HG02970 (cell line): ENCODE results near the gene CFAP251.

Source experiments
- ATAC-seq: cut with Tn5 transposase; IDR thresholded peaks from one replicate; pipeline ENCODE4 v1.9.1; 2021; ENCODE audit warnings: mild to moderate bottlenecking, moderate library complexity, moderate number of reproducible peaks; ENCODE audit not compliant: unreplicated experiment, low FRiP score

CFAP251 gene

DNA sequence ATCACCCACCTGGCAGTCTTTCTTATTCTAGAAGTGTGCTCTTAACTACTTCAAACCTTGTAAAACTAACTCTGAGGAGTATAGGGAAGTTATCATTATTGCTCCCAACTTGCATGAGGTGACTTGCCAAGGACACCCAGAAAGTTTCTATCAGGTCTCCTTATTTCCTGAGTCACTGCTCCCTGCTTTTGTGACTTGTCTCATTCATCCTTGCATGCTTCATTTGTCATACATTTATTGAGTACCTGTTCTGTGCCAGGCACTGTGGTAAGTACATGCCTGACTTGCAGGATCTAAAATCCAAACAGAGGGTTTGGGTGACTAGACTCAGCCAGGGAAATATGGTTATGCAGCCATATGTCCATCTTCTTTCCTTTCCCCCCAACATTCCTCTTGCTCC, 25.5 kb downstream of the CFAP251 start:
- no peak for ATAC-seq

- ATAC-seq, result no peak
Observed at GRCh38 chr12:121946313-121947025, 28.1 kb downstream of the CFAP251 start.

GRCh38 chr12:121947981-121948380, 29.6 kb downstream of the CFAP251 start:
- ATAC-seq, result no peak

DNA sequence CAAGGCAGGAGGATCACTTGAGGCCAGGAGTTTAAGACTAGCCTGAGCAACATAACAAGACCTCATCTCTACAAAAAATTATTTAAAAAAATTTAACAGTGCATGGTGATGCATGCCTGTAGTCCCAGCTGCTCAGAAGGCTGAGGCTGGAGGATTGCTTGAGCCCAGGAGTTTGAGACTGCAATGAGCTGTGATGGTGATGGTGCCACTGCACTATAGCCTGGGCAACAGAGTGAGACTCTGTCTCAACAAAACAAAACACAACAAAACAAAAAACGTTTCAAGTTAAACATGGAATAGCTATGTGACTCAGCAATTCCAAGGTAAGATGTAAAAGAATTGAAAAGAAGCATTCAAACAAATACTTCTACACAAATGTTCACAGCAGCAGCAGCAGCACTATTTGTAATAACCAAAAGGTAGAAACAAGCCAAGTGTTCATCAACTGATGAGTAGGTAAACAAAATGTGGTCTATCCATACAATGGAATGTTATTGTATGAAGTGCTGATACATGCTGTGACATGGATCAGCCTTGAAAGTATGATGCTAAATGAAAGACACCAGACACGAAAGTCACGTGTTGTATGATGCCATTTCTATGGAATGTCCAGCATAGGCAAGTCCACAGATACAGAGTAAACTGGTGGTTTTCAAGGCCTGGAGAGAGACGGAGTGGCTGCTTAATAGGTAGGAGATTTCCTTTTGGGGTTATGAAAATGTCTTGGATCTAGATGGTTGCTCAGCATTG, 31.4 kb downstream of the CFAP251 start:
- ATAC-seq, result no peak

DNA sequence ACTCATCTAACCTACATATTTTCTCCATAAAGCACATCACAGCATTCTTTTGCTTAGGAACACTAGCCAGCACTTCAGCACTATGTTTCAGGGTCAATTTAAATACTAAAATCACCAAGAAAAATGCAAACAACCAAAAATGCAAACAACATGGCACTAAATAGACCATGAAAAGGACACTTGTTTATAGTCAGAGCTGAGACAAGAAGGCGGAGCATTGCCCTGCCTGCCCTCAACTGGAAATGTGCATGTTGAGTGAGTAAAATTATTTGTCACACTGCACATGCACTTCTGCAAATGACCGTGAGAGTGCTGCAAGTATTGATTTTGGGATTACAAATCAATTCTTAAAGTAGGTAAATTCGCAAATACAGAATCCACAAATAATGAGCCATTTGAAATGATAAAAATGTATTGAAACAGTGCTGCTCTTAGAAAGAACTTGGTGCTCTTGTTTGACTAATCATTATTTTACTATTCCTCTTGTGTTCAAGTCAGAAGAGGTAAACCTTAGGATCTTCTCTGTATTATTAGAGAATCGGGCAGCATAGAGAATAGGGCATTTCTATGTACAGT, 34.8 kb downstream of the CFAP251 start:
- no peak for ATAC-seq

DNA sequence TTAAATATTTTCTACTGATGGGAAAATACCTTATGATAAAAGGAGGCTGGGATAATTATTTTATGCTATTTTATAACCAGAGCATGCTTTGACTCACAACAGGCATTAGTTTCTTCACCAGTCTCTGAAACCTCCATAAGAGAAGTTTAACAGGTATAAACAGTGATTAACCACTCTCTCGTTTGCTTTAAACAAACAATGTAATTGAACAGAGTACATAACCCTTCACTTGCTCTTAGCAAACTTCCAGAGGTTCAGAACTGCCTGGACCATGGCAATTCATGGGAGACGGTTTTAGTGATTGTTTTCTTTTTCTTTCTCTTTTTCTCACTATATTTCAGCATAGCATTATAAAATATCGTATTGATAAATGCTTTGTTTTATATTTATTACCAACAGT, 35.3 kb downstream of the CFAP251 start:
- no peak for ATAC-seq

GRCh38 chr12:121955258-121956237, 37.2 kb downstream of the CFAP251 start:
- ATAC-seq, result no peak

- no peak for ATAC-seq
Observed at GRCh38 chr12:121957861-121958515, 39.6 kb downstream of the CFAP251 start.

GRCh38 chr12:121958541-121959240, 40.3 kb downstream of the CFAP251 start:
- ATAC-seq, result no peak

DNA sequence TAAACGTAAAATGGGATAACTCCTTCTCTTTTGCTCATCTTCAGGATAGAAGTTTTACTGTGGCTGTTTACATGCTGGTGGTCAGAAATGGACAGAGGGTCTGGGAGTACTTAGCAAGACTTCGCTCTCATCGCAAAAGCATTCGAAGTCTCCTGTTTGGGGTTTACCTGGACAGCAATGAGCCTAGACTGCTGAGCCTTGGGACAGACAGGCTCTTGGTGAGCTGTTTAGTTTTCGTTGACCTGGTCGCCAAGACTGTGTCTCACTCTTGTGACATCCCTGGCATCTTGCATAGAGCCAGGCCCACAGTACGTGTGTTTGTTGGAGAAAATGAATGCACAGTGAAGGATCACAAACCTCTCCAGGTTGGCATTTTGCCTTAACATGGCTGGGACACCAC, 42.1 kb downstream of the CFAP251 start:
- no peak for ATAC-seq

DNA sequence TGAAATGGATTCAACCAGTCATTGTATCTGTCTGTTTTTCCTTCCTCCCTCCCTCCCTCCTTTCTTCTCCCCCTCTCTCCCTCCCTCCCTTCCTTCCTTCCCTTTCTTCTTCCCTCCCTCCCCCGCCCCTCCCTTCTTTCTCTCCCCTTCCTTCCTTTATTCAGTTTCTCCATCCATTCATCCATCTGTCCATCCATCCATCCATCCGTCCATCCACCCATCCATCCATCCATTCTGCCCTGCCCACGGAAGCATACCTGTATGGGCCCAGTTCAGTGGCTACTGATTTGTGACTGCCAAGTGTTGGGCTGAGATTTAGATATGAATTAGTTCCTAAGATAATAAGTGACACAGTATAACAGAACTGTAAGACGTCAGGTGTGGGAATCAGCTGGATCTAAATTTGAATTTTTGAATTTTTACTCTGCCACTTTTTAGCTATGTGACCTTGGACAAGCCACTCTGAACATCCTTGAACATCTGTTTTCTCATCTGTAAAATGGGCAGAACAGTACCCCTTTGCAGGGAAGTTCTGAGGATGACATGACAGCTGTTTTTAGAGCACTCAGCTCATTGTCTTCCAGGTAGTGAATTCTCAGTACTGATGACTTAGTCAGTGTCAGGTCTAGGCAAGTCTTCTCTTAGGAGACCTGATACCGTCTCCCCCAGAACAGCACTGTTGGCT, 42.9 kb downstream of the CFAP251 start:
- no peak for ATAC-seq

- ATAC-seq, result no peak
Observed at GRCh38 chr12:121963341-121964018, 45.1 kb downstream of the CFAP251 start.

DNA sequence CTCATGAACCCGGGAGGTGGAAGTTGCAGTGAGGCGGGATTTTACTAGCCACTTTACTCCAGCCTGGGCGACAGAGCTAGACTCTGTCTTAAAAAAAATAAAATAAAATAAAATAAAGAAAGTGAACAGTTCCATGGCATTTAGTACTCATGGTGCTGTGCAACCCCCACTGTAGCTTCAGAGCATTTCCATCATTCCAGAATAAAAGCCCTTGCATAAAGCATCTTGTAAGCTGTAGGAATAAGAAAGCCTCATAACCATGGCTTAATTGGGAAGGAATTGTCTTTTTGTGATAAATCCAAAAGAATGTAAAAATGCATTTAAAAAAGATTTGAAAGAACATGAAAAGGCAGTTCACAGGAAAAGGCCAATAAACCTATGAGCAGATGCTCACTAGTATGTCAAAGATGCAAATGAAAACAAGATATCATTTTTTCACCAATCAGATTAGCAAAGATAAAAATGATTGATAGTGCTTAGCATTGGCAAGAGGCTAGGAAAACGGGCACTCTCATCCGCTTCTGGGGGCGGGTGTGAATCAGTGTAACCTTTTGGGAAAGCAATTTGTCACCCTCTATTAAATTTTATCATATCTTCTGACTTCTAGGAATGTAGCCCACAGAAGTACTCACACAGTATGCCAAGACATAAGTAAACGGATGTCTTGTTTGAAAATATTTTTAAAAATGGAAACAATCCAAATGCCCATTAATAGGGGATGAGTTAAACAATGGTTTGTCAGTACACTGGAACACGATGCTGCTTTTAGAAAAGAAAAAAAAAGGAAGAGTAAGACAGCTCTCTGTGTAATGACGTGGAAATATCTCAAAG, 46.6 kb downstream of the CFAP251 start:
- ATAC-seq, result no peak

DNA sequence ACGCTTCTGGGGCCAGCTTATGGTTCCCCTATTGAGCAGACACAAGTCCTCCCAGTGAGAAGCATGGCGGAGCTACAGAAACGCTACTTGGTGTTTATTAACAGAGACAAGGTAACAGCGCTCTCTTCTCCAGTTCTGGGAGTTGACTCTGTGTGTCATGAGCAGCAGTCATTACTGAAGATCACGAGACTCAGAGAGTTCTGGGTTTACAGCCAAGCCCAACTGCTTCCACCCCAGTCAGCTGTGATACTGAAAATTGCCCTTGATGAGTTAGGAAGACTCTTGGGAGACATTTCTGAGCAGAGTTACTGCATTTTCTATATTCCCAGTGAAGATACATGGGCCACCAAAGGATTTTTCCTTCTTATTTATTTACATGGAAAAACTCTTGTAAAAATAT, 48.6 kb downstream of the CFAP251 start:
- ATAC-seq, result no peak

DNA sequence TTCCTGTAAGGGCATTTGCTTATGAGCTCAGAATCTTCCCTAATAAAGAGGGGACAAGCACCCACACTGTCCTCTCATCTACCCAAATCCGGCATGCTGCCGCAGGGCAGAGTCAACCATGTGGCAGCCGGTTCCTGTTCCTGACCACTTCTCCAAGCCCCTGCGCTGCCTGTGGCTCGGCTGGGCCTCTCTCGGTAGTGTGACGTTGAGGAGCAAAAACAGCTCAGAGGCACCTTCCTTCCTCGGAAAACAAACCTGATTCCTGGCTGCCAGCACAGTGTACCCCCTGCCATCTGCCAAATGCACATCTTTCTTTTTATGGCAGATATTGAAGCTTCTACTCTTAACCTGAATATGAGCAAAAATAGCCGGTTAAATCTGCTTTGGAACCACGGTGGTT, 50.5 kb downstream of the CFAP251 start:
- no peak for ATAC-seq

DNA sequence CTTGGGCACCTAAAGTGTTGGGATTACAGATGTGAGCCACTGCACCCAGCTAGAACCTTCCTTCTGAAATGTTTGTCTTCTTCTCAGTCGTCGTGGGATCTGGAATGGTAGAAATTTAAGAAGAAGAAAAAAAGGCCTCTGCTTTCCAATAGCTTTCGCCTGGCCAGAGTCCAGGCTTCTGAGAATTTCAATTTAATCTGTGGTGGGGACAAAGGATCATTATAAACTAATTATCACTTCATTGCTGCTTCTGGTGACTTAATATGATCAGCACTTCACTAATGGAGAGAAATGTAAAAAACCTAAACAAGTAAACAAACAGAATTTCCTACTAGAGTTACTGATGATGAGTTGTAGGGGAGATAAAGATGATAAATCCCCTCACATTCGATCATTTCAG, 51.3 kb downstream of the CFAP251 start:
- ATAC-seq, result no peak

DNA sequence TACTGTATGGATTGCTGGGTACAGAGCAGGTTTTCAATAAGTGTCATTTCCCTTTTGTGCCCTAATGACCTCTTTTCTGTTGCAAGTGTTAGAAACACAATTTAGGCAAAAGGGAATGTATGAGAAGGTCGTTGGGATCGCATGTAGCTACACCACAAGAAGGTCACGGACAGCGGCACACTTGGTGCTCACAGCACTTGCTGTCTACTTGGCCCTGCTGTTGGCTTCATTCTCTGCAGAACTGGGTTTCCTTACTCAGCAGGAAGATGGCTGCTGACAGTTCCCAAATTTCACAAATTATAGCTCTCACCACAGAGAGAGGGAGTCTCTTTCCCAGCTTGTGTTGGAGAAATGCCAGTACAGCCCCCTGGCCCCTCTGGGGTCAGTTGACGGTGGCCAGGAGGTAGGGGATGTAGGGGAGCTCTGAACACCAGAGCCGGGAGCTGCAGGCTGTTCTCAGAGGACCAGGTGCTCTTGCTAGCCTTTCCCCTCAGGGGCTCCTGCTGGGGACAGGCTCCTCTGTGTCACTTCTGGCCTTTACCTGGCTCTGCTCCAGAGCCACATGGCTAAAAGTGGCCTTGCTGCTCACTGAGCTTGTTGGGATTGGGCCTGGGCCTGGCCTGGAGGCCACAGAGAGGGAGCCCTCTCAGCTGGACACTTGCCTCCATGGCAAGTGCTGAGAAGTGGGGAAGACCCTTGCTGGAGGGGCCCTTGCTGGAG, 52.3 kb downstream of the CFAP251 start:
- no peak for ATAC-seq
